A549 (cell line): ENCODE measurements around the gene SEC11A. TPM values are rescaled to one million over a fixed set of nuclear protein-coding genes. Genes with fewer than 3 reads are reported as not detected.

Experiments
- ATAC-seq, 2 experiments: fragments of 200-7000 bp in 1 of 2; fragments of >200 bp in 1 of 2; cut with Nextera tagmentation in 1 of 2; cut with Tn5 transposase in 1 of 2; 3 replicates each; pipeline versions ENCODE4 v1.8.0 to v1.9.1; 2018 to 2020; ENCODE audit warnings: mild to moderate bottlenecking in 1 of 2, moderate library complexity in 1 of 2
- CTCF ChIA-PET: fragments of 300-600 bp; sonication (Branson Sonifier 250); formaldehyde crosslinking; extraction: SDS; loops from one replicate; lab custom pipeline; 2021; ENCODE audit warnings: antibody characterized with exemption, inconsistent platforms; lab: Yijun Ruan, JAX
- POLR2A ChIA-PET: fragments of 350-600 bp; formaldehyde crosslinking; extraction: SDS; loops from one replicate; lab custom pipeline; 2021; ENCODE audit warnings: antibody characterized with exemption, inconsistent platforms; lab: Yijun Ruan, JAX
- DNase-seq, 2 experiments: peaks; one replicate each; pipeline versions ENCODE4 v3.0.0 to v3.0.0-alpha.2; 2011 to 2016; ENCODE audit warnings: low read depth in 1 of 2, low spot score in 1 of 2
- FAIRE-seq: peaks from 2 replicates; lab custom pipeline; 2011; peaks lifted over from hg19 to GRCh38; lab: Jason Lieb, UNC
- H3K27ac ChIP-seq, 2 experiments: fragments of >200 bp; sonication (Bioruptor Twin); formaldehyde crosslinking; 3 replicates each; pipeline ENCODE4 v1.5.1; 2016 to 2017
- H3K4me1 ChIP-seq: fragments of >200 bp; sonication (Bioruptor Twin); formaldehyde crosslinking; 3 replicates; pipeline ENCODE4 v1.6.1; 2016
- H3K4me2 ChIP-seq: fragments of >200 bp; sonication (Bioruptor Twin); formaldehyde crosslinking; 3 replicates; pipeline ENCODE4 v1.6.1; 2016
- H3K4me3 ChIP-seq: fragments of >200 bp; sonication (Bioruptor Twin); formaldehyde crosslinking; 3 replicates; pipeline ENCODE4 v1.5.1; 2016
- H3K9me3 ChIP-seq: fragments of >200 bp; sonication (Bioruptor Twin); formaldehyde crosslinking; 3 replicates; pipeline ENCODE4 v1.6.1; 2016
- CBX2 ChIP-seq: fragments of 200-600 bp; sonication (generic); IDR thresholded peaks from 2 replicates; pipeline ENCODE4 v1.6.1; 2016; ENCODE audit warnings: low read depth, mild to moderate bottlenecking, borderline replicate concordance
- CEBPB ChIP-seq, 2 experiments: fragments of >200 bp in 1 of 2; sonication (Bioruptor Twin) in 1 of 2; formaldehyde crosslinking in 1 of 2; IDR thresholded peaks; 2 replicates each; pipeline ENCODE4 v1.6.1; 2012 to 2016
- CHD4 ChIP-seq: fragments of 200-600 bp; sonication (generic); IDR thresholded peaks from 2 replicates; pipeline ENCODE4 v1.6.1; 2016; ENCODE audit warnings: antibody characterized with exemption, mild to moderate bottlenecking, borderline replicate concordance
- EHF ChIP-seq: fragments of 250-450 bp; sonication (Bioruptor Pico); IDR thresholded peaks from 2 replicates; pipeline ENCODE4 v1.5.0; 2020; ENCODE audit warnings: mild to moderate bottlenecking
- ESRRA ChIP-seq: fragments of 150-350 bp; IDR thresholded peaks from 2 replicates; pipeline ENCODE4 v1.6.1; 2014; ENCODE audit warnings: mild to moderate bottlenecking, low read length, borderline replicate concordance
- FOSL2 ChIP-seq, 2 experiments: fragments of 450-650 bp in 1 of 2; fragments of >200 bp in 1 of 2; sonication (Bioruptor Twin) in 1 of 2; formaldehyde crosslinking; IDR thresholded peaks; 2 replicates each; pipeline versions ENCODE4 v1.5.0 to v1.6.1; 2016 to 2020; ENCODE audit warnings: mild to moderate bottlenecking in 1 of 2, moderate library complexity in 1 of 2
- FOXS1 ChIP-seq: fragments of 250-450 bp; sonication (Bioruptor Pico); IDR thresholded peaks from 2 replicates; pipeline ENCODE4 v1.5.0; 2020; ENCODE audit warnings: mild to moderate bottlenecking, moderate library complexity
- HOXB5 ChIP-seq: fragments of 250-450 bp; sonication (Bioruptor Pico); IDR thresholded peaks from 2 replicates; pipeline ENCODE4 v1.5.0; 2020; ENCODE audit warnings: mild to moderate bottlenecking, moderate library complexity
- KDM5A ChIP-seq: fragments of 200-600 bp; sonication (generic); IDR thresholded peaks from 2 replicates; pipeline ENCODE4 v1.6.1; 2016; ENCODE audit warnings: antibody characterized with exemption, mild to moderate bottlenecking
- MAFK ChIP-seq: fragments of 450-650 bp; IDR thresholded peaks from 2 replicates; pipeline ENCODE4 v1.6.1; 2014; ENCODE audit not compliant: partially characterized antibody
- MYC ChIP-seq: IDR thresholded peaks from 2 replicates; pipeline ENCODE4 v1.6.1; 2012; ENCODE audit warnings: mild to moderate bottlenecking, inconsistent platforms, low read length, improper control_type of control experiment, borderline replicate concordance
- NPAS2 ChIP-seq: fragments of 250-450 bp; sonication (Bioruptor Pico); IDR thresholded peaks from 2 replicates; pipeline ENCODE4 v1.8.0; 2022; ENCODE audit warnings: mild to moderate bottlenecking, moderate library complexity, borderline replicate concordance
- PHF8 ChIP-seq: fragments of 200-600 bp; sonication (generic); IDR thresholded peaks from 2 replicates; pipeline ENCODE4 v1.6.1; 2016; ENCODE audit warnings: low read depth, mild to moderate bottlenecking, antibody characterized with exemption, moderate library complexity, borderline replicate concordance
- POLR2A ChIP-seq: IDR thresholded peaks from 2 replicates; pipeline ENCODE4 v1.6.1; 2012; ENCODE audit warnings: mild to moderate bottlenecking, low read length
- RAD21 ChIP-seq, 2 experiments: fragments of >200 bp in 1 of 2; sonication (Bioruptor Twin) in 1 of 2; formaldehyde crosslinking in 1 of 2; IDR thresholded peaks in 1 of 2; conservative IDR thresholded peaks in 1 of 2; 2 replicates in 1 of 2; 3 replicates in 1 of 2; pipeline ENCODE4 v1.6.1; 2012 to 2018; ENCODE audit warnings: inconsistent platforms in 1 of 2
- RCOR1 ChIP-seq: fragments of 150-350 bp; IDR thresholded peaks from 2 replicates; pipeline ENCODE4 v1.6.1; 2014; ENCODE audit warnings: antibody characterized with exemption, low read length, low read depth
- RFX5 ChIP-seq: fragments of 450-650 bp; IDR thresholded peaks from 2 replicates; pipeline ENCODE4 v1.7.1; 2014; ENCODE audit warnings: antibody characterized with exemption, mild to moderate bottlenecking, moderate library complexity
- SMC3 ChIP-seq: fragments of >200 bp; sonication (Bioruptor Twin); formaldehyde crosslinking; IDR thresholded peaks from 3 replicates; pipeline ENCODE4 v1.6.1; 2018; ENCODE audit warnings: inconsistent platforms
- WGBS: methylation state at CpG from one replicate; pipeline ENCODE4 v1.1.6; 2017; ENCODE audit errors: missing lambda C conversion rate; 5-methylcytosine and 5-hydroxymethylcytosine counted together
- polyA plus RNA-seq, 4 experiments: library from polyadenylated mRNA; depleted of rRNA in 3 of 4; stranded (reverse); fragments of >200 nt; fragmentation: RNase III in 1 of 4; extraction: RNeasy Plus Mini Kit Qiagen cat#74134 plus additional on column Dnase treatment in 1 of 4; gene quantifications; 2 replicates in 3 of 4; 3 replicates in 1 of 4; pipeline ENCODE4 v1.2.3, GENCODE V29; 2011 to 2017
- TF ChIP-seq, protein P1 (sequence below): fragments of 200-600 bp; sonication (generic); IDR thresholded peaks from 2 replicates; pipeline ENCODE4 v1.6.1; 2016; ENCODE audit warnings: antibody characterized with exemption, mild to moderate bottlenecking, moderate library complexity
- TF ChIP-seq, protein P2 (sequence below): IDR thresholded peaks from 2 replicates; pipeline ENCODE4 v1.6.1; 2012; ENCODE audit warnings: low read depth, borderline replicate concordance
- TF ChIP-seq, protein P3 (sequence below): IDR thresholded peaks from 2 replicates; pipeline ENCODE4 v1.6.1; 2012
- TF ChIP-seq, protein P4 (sequence below): IDR thresholded peaks from 2 replicates; pipeline ENCODE4 v1.6.1; 2012

Gene SEC11A
- polyA plus RNA-seq, 2 of the 4 experiments (the other 2 are of a cell fraction) = 380 to 490 TPM

DNA sequence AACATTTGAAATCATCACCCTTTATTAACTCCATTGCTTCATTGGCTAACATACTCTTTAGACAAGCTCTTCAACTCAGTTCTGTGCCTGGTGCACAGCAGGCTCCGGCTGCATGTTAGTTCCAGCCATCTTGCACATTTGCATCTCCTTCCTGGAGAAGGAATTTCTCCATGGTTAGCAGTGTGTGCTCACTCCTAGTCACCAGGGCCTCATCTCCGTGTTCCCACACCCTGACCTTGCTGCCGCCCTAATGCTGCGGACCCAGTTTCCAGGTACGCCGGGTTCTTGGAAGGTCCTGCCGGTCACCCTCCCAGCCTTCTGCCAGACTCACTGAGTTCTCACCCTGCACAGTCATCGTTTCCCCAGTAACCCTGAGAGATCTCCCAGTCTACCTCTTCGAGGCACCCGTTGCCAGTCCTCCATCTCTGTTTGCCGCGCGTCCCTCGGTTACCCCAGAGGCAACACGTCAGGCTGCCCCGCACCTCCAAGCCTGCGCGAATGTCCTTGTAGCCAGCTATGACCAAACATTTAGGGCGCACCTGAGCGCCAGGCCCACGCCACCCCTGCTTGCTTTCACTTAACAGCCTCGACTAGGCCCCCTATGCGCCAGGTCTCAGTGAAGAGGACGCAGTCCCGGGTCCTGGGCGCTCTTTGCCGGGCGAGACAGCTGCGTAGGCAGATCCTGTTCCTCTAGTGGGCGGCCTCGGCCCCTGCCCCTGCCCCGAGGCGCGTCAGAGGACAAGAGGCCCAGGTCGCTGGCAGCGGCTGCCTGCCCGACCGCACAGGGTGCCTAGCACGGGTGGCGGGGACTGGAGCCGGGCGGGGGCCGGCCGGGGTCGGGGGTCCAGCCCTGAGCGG lies 31.7 kb upstream of the SEC11A start:
- 2% methylated on average over 24 of the region's 46 CpGs for WGBS
- POLR2A ChIA-PET = interaction anchor here (0.6 to 2.0 kb wide), 8 partner anchors 13 to 180 kb away, joined by 3 to 33 read pairs (median 4); partner anchors contain the start of genes SEC11A and WDR73

DNA sequence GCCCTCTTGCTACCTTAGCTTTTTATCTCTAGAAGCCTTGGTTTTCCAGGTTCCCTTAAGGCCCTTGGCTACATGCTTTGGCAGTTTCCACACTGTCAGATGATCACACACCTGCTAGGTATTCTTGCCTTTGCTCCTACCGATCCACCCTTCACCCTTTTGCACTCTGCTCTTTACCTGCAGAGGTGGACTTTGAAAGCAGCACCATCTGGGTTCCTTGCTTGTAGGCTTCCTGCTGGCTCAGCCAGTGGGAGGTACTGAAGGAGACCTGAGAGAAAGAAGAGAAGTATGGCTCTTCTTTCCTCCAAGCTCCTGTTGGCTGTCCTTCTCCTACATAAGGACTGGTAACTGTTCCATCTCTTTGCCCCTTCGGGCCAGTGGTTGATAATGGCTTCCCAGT lies 25.2 kb upstream of the SEC11A start:
- CTCF ChIA-PET = interaction anchor here (0.6 to 1.8 kb wide), 5 partner anchors 16 to 154 kb away, joined by 3 to 6 read pairs (median 3); no protein-coding TSS in a partner anchor
- 74% methylated on average over 2 of the region's 2 CpGs for WGBS
- TF ChIP-seq RFX5 (no peak), MYC (no peak), NPAS2 (no peak), SMC3 (no peak), KDM5A (no peak)
- TF ChIP-seq, protein P1, sequence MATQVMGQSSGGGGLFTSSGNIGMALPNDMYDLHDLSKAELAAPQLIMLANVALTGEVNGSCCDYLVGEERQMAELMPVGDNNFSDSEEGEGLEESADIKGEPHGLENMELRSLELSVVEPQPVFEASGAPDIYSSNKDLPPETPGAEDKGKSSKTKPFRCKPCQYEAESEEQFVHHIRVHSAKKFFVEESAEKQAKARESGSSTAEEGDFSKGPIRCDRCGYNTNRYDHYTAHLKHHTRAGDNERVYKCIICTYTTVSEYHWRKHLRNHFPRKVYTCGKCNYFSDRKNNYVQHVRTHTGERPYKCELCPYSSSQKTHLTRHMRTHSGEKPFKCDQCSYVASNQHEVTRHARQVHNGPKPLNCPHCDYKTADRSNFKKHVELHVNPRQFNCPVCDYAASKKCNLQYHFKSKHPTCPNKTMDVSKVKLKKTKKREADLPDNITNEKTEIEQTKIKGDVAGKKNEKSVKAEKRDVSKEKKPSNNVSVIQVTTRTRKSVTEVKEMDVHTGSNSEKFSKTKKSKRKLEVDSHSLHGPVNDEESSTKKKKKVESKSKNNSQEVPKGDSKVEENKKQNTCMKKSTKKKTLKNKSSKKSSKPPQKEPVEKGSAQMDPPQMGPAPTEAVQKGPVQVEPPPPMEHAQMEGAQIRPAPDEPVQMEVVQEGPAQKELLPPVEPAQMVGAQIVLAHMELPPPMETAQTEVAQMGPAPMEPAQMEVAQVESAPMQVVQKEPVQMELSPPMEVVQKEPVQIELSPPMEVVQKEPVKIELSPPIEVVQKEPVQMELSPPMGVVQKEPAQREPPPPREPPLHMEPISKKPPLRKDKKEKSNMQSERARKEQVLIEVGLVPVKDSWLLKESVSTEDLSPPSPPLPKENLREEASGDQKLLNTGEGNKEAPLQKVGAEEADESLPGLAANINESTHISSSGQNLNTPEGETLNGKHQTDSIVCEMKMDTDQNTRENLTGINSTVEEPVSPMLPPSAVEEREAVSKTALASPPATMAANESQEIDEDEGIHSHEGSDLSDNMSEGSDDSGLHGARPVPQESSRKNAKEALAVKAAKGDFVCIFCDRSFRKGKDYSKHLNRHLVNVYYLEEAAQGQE = no peak
- POLR2A ChIA-PET = no interaction called here
- peaks cover 16% of the 10 kb centered on the region for H3K4me1 ChIP-seq
- no peak for DNase-seq
- no peaks in the 10 kb centered on the region for H3K9me3 ChIP-seq
- peak in 1 of 2 experiments; percentile 49; a peak in 3 of 6 replicates for ATAC-seq
- H3K27ac ChIP-seq = peak overlapping the region in 1 of 2 experiments; percentile 18; a peak in 1 of 6 replicates
- no peak for FAIRE-seq
- no peak overlapping the region for H3K4me3 ChIP-seq
- no peak overlapping the region for H3K4me2 ChIP-seq

More for the DNA sequence above, 31.7 kb upstream of the SEC11A start:
- no peak for TF ChIP-seq FOSL2 (IDR thresholded peaks at IDR 0.05)
- TF ChIP-seq FOSL2 (CRISPR knock-in tag; IDR thresholded peaks at IDR 0.05) = peak; percentile 17; the same call in 1 of the 2 replicates
- TF ChIP-seq ESRRA = peak; percentile 75; the same call in 1 of the 2 replicates
- peak; percentile 8 to 19; a peak in 1 of 5 replicates for TF ChIP-seq RAD21 (conservative IDR thresholded peaks at IDR 0.05 in 1 of 2, IDR thresholded peaks at IDR 0.05 in 1 of 2)
- TF ChIP-seq RCOR1 = no peak
- no peak for TF ChIP-seq FOXS1 (CRISPR knock-in tag)
- TF ChIP-seq, protein P2, sequence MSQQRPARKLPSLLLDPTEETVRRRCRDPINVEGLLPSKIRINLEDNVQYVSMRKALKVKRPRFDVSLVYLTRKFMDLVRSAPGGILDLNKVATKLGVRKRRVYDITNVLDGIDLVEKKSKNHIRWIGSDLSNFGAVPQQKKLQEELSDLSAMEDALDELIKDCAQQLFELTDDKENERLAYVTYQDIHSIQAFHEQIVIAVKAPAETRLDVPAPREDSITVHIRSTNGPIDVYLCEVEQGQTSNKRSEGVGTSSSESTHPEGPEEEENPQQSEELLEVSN = peak; percentile 79
- no peak for TF ChIP-seq EHF (CRISPR knock-in tag)
- no peak for TF ChIP-seq CEBPB (IDR thresholded peaks at IDR 0.05)
- peak; percentile 52 for TF ChIP-seq POLR2A
- TF ChIP-seq, protein P3, sequence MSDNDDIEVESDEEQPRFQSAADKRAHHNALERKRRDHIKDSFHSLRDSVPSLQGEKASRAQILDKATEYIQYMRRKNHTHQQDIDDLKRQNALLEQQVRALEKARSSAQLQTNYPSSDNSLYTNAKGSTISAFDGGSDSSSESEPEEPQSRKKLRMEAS = peak; percentile 58
- TF ChIP-seq CBX2 = no peak
- no peak for TF ChIP-seq CHD4
- TF ChIP-seq, protein P4, sequence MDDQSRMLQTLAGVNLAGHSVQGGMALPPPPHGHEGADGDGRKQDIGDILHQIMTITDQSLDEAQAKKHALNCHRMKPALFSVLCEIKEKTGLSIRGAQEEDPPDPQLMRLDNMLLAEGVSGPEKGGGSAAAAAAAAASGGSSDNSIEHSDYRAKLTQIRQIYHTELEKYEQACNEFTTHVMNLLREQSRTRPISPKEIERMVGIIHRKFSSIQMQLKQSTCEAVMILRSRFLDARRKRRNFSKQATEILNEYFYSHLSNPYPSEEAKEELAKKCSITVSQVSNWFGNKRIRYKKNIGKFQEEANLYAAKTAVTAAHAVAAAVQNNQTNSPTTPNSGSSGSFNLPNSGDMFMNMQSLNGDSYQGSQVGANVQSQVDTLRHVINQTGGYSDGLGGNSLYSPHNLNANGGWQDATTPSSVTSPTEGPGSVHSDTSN = 0 out of 2 replicates have a peak, but pooled peaks have one; percentile 23
- peak; percentile 61 for TF ChIP-seq PHF8
- peak; percentile 59 for TF ChIP-seq MAFK
- TF ChIP-seq HOXB5 = peak; percentile 28; the same call in 1 of the 2 replicates
- FAIRE-seq (no peak), DNase-seq (peak; percentile 67 to 83), ATAC-seq (peak; percentile 80 to 87)
- peak overlapping the region; percentile 92 for H3K4me3 ChIP-seq
- peak overlapping the region; percentile 96 for H3K4me2 ChIP-seq
- CTCF ChIA-PET = interaction anchor here (0.6 to 1.8 kb wide), 5 partner anchors 10 to 181 kb away, joined by 3 to 7 read pairs (median 3); no protein-coding TSS in a partner anchor
- H3K4me1 ChIP-seq = peaks cover 54% of the 10 kb centered on the region
- peak overlapping the region; percentile 96 to 98 for H3K27ac ChIP-seq
- H3K9me3 ChIP-seq = no peaks in the 10 kb centered on the region
